Sigmoid colon (tissue), 3 donors: ENCODE data around the gene TMEM88.

ENCODE experiments used
- CTCF ChIP-seq, 4 experiments: fragments of 450-650 bp in 3 of 4; fragments of 200-600 bp in 1 of 4; IDR thresholded peaks; one replicate each; pipeline ENCODE4 v1.5.1; 2016 to 2019; ENCODE audit warnings: antibody characterized with exemption in 4 of 4, mild to moderate bottlenecking in 3 of 4, moderate library complexity in 2 of 4
- POLR2A ChIP-seq, 2 donors: fragments of 450-650 bp; IDR thresholded peaks; one replicate each; pipeline ENCODE4 v1.6.1; 2016; ENCODE audit warnings: antibody characterized with exemption in 2 of 2, mild to moderate bottlenecking in 2 of 2, moderate library complexity in 2 of 2

GRCh38 chr17:7853691-7854038, 1.2 kb upstream of the TMEM88 start:
- TF ChIP-seq CTCF (IDR thresholded peaks at IDR 0.05) (no peak), POLR2A (IDR thresholded peaks at IDR 0.05) (no peak)
